NK-92 (cell line): ENCODE data around the gene PRIM2.
"Not testable (repeated sequence)": the region's sequence is repeated elsewhere in the genome, so short reads cannot be mapped to it uniquely, and the experiment has no call there.

Experiments used
- DNase-seq: peaks from one replicate; lab custom pipeline; 2025; ENCODE audit not compliant: unreplicated experiment; lab: John Stamatoyannopoulos, UW

PRIM2 gene

DNA sequence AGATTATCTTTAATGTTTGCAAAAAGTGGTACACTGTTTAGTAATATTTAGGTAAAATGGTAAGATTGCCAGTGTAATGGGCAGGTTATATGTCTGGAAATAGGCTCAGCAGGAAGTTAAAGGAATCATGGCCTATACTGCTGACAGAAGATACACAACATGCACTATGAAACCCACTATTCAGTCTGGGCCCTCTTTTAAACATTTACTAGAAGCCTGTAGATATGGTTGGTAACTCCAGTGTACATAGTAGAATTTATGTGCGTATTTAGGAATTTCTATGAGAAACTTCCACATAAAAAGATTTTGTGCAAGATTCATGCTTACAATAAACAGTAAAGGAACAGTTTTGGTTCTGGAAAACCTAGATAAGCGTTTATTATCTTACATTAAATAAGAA is 178.8 kb downstream of the PRIM2 start:
- not testable (repeated sequence) for DNase-seq

- not testable (repeated sequence) for DNase-seq
Measured at GRCh38 chr6:57500368-57501021, 183.1 kb downstream of the PRIM2 start.

- DNase-seq, result not testable (repeated sequence)
Measured at GRCh38 chr6:57502387-57502786, 185.0 kb downstream of the PRIM2 start.

- not testable (repeated sequence) for DNase-seq
Measured at GRCh38 chr6:57505251-57505650, 187.8 kb downstream of the PRIM2 start.

DNA sequence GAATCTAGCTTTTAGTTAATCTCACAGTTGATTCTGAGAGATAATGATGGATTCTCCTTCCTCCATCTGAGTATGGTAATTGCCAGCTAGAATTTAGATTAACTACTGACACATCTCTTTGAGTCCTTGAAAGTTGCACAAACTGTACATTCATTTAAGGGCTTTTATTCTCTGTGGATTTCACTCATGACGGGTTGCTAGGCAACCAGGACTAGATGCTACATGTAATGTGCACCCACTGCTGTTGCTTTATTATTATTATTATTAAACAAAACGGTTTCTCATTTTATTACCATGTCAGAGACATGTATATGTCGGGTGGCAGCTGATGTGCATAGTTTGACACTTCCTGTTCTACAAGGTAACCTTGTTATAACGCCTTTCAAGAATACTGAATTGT is 193.0 kb downstream of the PRIM2 start:
- not testable (repeated sequence) for DNase-seq

DNA sequence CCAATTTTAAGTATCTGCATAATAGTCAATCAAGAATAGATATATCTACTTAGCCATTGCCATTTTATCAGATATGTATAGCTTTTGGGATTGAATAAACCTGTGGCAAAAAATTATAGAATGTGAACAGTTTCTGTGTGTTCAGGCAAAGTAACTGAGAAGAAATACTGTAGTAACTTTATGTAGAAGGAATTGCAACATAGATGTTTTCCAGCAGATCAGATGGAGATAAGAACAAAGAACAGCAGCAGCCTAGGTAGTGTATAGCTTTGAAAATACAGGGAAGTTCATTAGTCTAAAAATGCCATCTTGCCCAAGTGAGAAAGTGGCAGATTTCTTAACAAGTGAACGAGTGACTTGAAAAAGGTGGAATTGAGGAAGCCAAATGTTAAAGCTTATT is 197.7 kb downstream of the PRIM2 start:
- DNase-seq, result not testable (repeated sequence)

DNA sequence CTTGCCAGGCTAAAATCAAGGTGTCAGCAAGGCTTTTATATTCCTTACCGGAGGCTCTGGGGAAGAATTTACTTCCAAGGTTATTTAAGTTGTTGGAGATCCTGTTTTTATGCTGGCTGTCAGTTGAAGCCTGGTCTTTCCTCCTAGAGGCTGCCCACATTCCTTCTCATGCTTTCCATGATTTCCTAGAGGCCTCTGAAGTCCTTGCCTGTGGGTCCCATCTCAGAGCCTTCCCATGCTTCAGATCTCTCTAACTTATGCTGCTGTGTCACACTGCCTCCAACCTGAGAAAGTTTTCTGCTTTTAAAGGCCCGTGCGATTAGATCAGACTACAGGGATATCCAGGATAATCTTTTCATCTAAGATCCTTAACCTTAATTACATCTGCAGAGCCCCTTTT is 198.4 kb downstream of the PRIM2 start:
- DNase-seq, result not testable (repeated sequence)

DNA sequence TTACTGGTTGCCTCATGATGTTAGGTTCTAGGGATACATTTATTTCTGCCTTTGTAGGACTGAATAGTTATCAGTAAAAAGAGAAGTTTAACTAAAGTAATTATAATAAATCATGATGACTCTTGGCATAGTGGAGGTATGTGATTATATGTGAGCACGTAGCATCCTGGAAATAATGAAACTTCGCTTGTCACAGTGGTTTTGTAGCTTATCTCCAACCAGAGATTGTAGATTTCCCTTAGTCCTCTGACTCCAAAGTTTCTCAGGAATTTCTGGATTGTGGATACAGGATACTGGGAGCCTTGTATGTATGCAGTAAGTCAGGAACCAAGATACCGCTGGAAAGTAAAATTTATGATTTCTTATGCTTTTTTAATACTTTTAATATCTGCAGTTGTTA is 199.3 kb downstream of the PRIM2 start:
- DNase-seq, result not testable (repeated sequence)

GRCh38 chr6:57519198-57519597 is 201.8 kb downstream of the PRIM2 start:
- DNase-seq, result not testable (repeated sequence)

DNA sequence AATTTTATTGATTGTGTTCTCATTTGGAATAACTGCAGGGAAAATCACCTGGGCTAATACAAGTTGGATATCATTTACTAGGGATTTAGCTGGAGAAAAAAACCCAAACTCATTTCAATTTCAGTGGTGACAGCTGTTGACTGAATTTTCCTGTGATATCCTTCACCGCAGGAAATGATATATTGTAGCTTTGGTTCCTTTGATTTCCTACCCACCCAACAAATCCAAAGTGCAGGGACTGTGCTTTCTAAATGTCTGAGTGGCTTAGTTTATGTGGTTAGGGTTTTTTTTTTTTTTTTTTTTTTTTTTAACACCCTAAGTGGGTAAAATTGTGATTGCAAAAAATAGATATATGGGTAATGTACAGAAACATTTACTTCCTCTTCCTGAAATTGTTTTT is 203.7 kb downstream of the PRIM2 start:
- not testable (repeated sequence) for DNase-seq

- DNase-seq, result not testable (repeated sequence)
Measured at GRCh38 chr6:57523221-57523620, 205.8 kb downstream of the PRIM2 start.

DNA sequence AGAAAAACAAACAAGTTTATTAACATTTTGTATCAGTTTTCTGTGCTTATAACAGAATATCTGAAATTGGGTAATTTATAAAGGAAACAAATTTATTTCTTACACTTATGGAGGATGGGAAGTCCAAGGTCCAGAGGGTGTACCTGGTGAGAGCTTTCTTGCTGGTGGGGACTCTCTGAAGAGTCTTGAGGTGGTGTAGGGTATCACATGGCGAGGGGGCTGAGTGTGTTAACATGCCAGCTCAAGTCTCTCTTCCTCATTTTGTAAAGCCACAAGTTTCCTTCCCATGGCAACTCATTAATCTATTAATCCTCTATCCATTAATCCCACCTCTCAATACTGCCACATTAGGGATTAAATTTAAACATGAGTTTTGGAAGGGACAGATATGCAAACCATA is 212.3 kb downstream of the PRIM2 start:
- not testable (repeated sequence) for DNase-seq

DNA sequence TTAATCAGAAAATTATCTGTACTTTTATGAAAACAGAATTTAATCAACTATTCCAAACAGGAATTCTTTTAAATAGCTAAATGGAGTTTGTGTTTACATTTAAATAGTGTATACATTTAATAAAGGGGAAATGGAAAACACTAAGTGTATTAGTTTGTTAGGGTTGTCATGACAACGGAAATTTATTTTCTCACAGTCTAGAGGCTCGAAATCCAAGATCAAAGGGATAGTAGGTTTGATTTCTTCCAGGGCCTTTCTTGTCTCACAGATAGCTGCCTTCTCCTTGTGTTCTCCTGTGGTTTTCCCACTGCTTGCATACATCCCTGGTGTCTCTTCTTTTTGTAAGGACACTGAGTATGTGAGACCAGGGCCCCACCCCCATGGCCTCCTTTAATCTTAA is 215.2 kb downstream of the PRIM2 start:
- not testable (repeated sequence) for DNase-seq

GRCh38 chr6:57535121-57535520 is 217.7 kb downstream of the PRIM2 start:
- DNase-seq, result not testable (repeated sequence)

DNA sequence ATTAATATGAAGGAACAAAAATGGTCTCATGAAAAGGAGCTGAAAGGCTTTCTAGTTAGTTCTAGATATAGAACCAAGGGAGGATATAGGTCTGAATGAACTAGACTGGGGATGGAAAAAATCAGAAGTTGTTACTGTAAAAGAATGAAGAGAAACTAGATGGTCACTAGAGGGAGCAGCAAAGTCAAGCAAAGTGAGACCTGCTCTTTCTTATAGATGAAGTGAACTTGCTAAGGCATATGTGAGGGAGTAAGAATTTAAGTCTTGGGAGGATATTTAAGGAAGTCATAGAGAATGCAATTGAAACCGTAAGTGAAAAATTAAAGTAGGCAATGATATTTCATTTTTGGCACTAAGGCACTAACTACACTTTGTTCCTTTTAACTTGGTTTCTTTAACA is 218.6 kb downstream of the PRIM2 start:
- DNase-seq, result not testable (repeated sequence)

DNA sequence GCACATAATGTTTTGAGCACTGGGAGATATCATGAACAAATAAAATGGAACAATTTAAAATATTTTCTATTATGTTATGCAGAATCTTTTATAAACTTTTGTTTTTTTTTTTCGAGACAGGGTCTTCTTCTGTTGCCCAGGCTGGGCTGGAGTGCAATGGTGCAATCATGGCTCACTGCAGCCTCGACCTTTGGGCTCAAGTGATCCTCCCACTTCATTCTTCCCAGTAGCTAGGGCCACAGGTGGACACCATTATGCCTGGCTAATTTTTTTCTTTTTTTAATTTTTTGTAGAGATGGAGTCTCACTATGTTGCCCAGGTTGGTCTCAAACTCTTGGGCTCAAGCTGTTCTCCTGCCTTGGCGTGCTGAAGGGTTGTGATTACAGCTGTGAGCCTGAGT is 220.5 kb downstream of the PRIM2 start:
- not testable (repeated sequence) for DNase-seq

- DNase-seq, result not testable (repeated sequence)
Measured at GRCh38 chr6:57551961-57552360, 234.5 kb downstream of the PRIM2 start.

- DNase-seq, result not testable (repeated sequence)
Measured at GRCh38 chr6:57557855-57558254, 240.4 kb downstream of the PRIM2 start.

- DNase-seq, result not testable (repeated sequence)
Measured at GRCh38 chr6:57559170-57559569, 241.7 kb downstream of the PRIM2 start.

DNA sequence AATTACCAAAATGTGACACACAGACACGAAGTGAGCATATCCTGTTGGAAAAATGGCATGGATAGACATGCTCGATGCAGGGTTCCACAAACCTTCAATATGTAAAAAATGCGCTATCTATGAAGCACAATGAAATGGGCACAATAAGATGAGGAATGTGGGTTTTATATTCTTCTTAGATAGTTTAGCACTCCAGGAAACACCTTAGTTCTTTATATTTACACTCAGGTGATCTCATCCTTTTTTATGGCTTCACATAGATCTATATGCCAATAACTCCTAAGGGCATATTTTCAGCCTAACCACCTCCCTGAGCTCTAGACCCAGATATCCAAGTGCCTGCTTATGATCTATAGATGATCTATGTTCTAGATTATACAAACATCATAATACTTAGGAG is 244.8 kb downstream of the PRIM2 start:
- DNase-seq, result not testable (repeated sequence)

GRCh38 chr6:57572119-57572518 is 254.7 kb downstream of the PRIM2 start:
- DNase-seq, result not testable (repeated sequence)

- DNase-seq, result not testable (repeated sequence)
Measured at GRCh38 chr6:57572844-57573243, 255.4 kb downstream of the PRIM2 start.

- not testable (repeated sequence) for DNase-seq
Measured at GRCh38 chr6:57577023-57577422, 259.6 kb downstream of the PRIM2 start.
